ENCODE measurements around the gene MCHR2. TPM values are rescaled to one million over a fixed set of nuclear protein-coding genes. Genes with fewer than 3 reads are reported as not detected.

MCHR2 gene
- total RNA-seq, 1 donor from 2014 or later: not detected

DNA sequence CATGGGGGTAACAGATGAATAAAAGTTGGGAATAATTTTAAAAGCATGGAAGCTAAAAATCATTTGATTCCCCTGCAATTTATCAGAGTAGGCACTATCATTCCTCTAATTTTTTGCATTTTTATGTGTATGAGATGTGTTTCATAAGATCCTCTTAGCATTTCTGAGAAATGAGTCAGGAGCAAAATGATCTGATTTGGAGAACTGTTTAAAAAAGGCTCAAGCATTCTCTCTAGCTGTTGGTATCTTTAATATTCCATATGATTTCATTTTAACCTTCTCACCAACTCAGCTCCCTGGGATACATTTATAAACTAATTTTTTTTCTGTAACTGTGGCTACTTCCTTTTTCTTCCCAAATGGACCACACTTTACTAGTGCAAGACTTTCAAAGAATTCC, 60.9 kb downstream of the MCHR2 start:
- DNase-seq (no peak), ATAC-seq (ENCODE audit: poor library complexity) (no peak)
- intact Hi-C loops (cut with DNase I): no loop called here

DNA sequence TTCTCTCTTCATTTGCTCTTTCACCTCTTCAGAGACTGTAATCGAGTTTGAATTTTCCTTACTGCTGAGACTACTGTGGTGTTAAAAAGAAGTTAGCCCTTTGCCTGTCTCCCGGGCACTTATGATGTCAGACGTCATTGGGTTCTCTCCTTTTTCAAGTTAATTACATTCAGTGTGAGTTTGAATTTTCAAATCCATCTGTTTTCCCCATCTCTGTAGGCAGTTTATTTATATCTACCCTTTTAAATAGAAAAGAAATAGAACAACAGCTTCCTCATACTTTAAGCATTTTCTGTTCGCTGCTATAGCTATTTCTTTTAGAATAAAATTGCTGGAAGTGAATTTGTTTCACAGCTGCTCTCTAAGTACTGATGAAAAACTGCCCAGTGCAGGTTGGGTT, 81.4 kb downstream of the MCHR2 start:
- ATAC-seq (ENCODE audit: poor library complexity) (no peak), DNase-seq (no peak)
- intact Hi-C loops (cut with DNase I): no loop called here

DNA sequence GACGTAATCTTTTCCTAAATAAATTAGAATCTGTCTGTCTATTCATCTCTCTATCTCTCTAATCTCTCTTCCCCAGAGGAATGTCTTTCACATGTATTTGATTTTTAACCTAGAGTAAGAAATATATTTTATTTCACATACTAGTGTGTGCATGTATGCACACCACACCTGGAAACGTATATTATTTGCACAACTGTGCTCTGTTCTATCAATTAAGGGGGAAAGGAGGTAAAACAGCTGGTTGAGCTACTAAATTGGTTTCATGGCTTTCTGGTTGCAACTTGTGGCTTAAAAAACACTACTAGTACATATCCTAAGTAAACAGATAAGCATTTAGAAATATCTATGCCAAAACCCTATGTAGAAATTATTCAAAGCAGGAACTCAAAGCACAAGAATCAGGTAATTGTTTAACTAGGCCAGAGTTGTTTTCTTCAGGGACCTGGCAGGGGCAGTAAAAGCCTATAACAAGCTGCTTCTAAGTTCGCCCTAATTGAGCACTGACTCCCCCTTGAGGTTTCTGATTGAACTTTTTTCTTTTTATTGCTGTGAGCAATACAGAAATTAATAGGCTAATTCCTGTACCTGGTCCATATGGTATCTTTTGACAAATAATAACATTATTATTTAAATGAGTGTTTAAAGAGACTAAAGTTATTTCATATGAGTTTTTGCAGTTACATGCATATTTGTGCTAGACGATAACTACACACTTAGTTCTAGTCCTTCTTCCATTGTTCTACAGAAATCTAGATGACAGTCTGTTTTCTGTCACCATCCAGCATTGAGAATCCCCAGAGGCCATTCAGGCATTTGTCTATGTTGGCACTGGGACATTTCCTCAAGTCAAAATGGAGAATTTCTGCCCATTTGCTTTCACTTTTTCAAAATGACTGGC, 88.6 kb downstream of the MCHR2 start:
- ATAC-seq (ENCODE audit: poor library complexity) (peak; percentile 39), DNase-seq (no peak)
- intact Hi-C loops (cut with DNase I): no loop called here

GRCh38 chr6:99901596-99902384, 92.2 kb downstream of the MCHR2 start:
- intact Hi-C loops (cut with DNase I): no loop called here
- no peak for ATAC-seq (ENCODE audit: poor library complexity)
- no peak for DNase-seq

- intact Hi-C loops (cut with DNase I): no loop called here
Measured at GRCh38 chr6:99894815-99895214, 99.2 kb downstream of the MCHR2 start.

DNA sequence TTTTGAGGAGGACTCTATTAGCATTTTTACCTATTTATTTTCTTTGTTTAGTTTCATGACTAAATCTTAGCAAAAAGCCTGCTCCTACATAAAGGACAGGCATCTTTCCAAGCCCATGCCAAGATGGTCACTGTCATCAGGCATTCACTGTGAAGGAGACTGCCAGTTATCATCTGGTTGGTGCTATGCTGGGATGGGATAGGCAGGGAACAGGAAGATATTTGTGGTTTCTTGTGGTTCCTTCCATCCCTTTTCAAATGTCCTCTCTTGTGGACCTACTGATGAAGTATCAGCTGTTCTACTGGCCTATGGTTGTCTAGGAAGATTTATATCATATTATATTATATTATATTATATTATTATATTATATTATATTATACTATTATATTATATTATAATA, 107.0 kb downstream of the MCHR2 start:
- DNase-seq (no peak), ATAC-seq (ENCODE audit: poor library complexity) (no peak)
- intact Hi-C loops (cut with DNase I): no loop called here

More at GRCh38 chr6:99894815-99895214, 99.2 kb downstream of the MCHR2 start:
- ATAC-seq (ENCODE audit: poor library complexity): no peak
- DNase-seq: no peak

GRCh38 chr6:99885051-99885450, 109.0 kb downstream of the MCHR2 start:
- ATAC-seq (ENCODE audit: poor library complexity) (no peak), DNase-seq (no peak)
- intact Hi-C loops (cut with DNase I): no loop called here

DNA sequence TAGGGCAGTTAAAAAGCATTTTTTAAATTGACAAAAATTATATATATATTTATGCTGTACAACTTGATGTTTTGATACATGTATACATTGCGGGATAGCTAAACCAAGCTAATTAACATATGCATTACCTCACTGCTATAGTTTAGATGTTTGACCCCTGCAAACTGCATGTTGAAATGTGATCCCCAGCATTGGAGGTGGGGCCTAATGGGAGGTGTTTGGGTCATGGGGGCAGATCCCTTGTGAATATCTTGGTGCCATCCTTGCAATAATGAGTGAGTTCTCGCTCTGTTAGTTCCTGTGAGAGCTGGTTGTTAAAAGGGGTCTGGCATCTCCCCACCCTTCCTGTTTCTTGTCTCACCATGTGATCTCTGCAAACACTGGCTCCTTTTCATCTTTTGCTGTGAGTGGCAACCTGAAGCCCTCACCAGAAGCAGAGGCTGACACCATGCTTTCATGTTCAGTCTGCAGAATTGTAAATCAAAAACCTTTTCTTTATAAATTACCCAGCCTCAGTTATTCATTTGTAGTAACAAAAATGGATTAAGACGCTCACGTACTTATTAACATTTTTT, 111.8 kb downstream of the MCHR2 start:
- ATAC-seq (ENCODE audit: poor library complexity) (no peak), DNase-seq (no peak)
- intact Hi-C loops (cut with DNase I): no loop called here

DNA sequence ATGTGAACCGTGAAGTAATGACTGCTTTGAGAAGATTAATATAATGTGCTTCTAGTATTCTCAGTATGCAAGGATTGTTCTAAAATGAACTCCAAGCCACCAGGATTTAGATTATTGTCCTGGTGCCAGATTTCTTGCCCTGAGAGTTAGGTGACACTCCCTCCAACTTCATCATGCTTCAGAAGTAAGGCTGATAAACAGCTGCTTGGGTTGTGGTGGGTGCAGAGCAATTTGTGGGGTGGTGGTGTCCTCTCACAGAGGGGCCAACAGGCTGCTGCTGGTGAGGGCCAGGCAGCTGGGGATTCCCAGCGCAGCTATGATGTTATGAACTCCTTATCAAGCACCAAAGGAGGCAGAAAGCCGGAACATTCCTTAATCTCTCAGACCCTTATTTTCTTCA, 114.6 kb downstream of the MCHR2 start:
- intact Hi-C loops (cut with DNase I): no loop called here
- DNase-seq (no peak), ATAC-seq (ENCODE audit: poor library complexity) (no peak)

GRCh38 chr6:99875068-99875467, 119.0 kb downstream of the MCHR2 start:
- intact Hi-C loops (cut with DNase I): no loop called here
- no peak for ATAC-seq (ENCODE audit: poor library complexity)
- DNase-seq: no peak

DNA sequence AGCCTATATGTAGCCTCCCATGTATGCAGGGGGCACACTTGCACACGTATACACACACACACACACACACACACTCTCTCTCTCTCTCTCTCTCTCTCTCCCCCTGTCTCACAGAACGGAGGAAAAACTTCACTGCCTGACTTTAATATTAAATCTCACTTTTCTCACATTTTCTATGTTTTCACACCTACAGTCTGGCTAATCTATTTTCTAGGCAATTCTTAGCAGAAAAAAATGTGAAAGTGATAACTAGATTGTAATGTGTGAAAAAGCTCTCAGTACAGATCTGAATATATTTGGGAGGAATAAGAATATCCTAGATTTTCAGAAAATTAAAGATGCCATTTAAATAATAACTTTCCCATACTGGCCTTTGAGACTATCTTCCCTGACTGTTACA, 120.9 kb downstream of the MCHR2 start:
- no peak for ATAC-seq (ENCODE audit: poor library complexity)
- intact Hi-C loops (cut with DNase I): no loop called here
- DNase-seq: no peak

- DNase-seq (no peak), ATAC-seq (ENCODE audit: poor library complexity) (no peak)
- intact Hi-C loops (cut with DNase I): no loop called here
Measured at GRCh38 chr6:99871641-99872040, 122.4 kb downstream of the MCHR2 start.

Measured in Right ventricle myocardium superior (tissue), 1 donor.